NCI-H69 (cell line): ENCODE measurements around the gene PLEKHM2.

ENCODE experiments used
- DNase-seq: peaks from one replicate; lab custom pipeline; 2025; lab: John Stamatoyannopoulos, UW

The PLEKHM2 gene

DNA sequence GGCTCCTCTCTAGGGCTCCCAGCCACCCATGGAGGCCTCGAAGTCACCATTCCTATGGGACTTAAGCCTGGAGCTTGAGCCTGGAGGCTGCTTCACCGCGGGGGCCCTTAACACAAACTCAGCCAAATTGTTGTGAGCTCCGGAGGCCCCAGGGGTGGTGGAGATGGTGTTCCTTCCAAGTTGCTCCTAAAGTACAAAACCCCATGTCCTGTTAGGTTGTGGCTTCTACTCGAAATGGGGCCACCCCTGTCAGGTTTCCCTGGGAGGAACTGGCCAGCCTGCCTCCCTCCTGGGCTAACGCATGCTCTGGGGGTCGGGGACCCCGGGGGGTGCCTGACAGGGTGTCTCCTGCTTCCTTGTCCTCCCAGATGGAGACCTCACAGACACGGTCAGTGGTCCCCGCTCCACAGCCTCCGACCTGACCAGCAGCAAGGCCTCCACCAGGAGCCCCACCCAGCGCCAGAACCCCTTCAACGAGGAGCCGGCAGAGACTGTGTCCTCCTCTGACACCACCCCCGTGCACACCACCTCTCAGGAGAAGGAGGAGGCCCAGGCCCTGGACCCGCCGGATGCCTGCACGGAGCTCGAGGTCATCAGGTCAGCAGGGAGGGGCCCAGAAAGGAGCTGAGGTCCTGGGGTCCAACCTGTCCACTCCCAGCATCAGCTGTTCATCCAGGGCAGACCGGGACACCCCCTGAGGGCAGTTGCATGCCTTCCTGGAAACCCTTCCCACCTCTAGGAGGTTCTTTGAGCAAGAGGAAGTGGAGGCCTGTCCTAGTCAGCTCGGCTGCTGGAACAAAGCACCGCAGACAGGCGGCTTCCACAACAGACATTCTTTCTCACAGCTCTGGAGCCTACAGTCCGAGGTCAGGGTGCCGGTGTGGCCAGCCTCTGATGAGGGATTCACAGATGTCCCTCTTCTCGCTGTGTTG is 41.1 kb downstream of the PLEKHM2 start:
- no peak for DNase-seq

DNA sequence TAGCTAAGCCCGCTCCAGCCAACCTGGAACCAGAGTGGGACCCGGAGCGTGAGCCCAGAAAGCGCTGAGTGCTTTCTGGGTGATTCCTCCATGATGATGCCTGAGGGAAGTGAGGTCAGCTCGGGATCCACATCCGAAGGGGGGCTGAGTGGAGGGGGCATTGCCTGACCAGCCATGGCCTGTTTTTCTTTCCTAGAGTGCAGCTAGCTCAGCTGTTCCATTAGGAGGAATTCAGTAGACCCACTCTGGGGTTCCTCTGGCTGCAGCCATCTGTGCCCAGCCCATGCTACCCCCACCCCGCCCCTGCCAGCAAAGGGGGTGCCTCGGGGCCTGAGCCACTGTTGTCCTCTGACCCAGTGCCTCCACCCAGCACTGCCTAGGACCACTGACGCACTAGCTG is 42.4 kb downstream of the PLEKHM2 start:
- DNase-seq, result no peak

- DNase-seq, result no peak
Observed at GRCh38 chr1:15727021-15727420, 42.9 kb downstream of the PLEKHM2 start.

GRCh38 chr1:15727424-15727823 is 43.3 kb downstream of the PLEKHM2 start:
- DNase-seq, result no peak

- DNase-seq, result no peak
Observed at GRCh38 chr1:15727866-15728534, 43.9 kb downstream of the PLEKHM2 start.

DNA sequence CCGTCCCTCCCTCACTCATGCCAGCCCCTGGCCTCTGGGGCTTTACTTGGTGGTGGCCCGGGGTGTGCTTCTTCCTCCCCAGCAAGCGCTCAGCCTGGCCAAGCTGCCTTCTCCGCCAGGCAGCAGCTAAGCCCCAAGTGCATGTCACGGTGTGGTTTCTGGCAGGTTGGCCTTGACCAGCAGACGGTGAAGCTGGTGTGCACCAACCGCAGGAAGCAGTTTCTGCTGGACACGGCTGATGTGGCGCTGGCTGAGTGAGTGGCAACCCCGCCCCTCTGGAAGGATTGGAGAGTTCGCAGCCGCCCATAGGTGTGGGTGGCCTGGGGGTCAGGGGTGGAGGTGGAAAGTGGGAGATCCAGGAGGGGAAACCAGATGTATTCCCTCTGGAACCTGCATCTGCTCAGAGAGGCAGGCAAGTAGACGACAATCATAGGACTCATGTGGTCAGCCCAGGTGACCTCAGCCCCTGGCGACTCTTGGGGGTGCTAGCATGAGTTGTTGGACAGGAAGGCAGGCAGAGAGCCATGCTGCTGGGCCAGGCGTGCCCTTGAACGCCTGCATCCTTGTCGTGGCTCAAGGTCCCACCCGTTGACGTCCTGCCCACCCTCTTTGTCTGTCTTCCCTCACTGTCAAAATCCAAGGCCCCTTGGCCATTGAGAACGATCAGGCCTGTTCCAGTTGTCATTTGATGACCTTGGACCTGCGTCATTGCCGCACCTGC is 45.0 kb downstream of the PLEKHM2 start:
- DNase-seq, result no peak

DNA sequence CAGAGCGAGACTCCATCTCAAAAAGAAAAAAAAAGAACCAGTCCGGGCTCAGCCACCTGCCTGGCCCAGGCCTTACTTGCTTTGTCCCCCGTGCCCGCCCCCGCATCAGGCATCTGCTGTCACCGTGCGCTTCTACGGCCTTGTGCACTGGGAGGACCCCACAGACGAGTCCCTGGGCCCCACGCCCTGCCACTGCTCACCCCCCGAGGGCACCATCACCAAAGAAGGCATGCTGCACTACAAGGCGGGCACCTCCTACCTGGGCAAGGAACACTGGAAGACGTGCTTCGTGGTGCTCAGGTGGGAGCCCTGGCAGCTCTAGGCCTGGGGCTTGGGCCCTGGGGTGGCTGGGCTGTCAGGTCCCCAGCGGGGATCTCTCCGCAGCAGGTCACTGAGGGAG is 46.3 kb downstream of the PLEKHM2 start:
- DNase-seq, result no peak

DNA sequence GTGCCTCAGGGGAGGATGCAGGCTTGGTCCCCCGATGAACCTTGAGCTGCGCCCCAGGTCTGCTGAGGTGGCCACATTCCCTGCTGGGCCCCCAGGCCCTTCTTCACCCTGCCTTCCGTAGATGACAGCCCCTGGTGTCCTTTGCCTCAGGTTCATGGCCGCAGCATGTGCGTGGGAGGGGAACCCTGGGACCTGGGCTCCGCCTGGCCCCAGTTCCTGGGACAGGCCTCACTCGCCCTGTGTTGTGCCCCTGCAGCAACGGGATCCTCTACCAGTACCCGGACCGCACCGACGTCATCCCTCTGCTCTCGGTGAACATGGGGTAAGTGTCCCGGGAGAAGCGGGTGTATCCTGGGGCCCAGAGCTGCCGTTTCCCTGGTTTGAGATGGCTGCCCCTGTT is 46.8 kb downstream of the PLEKHM2 start:
- DNase-seq, result no peak

- no peak for DNase-seq
Observed at GRCh38 chr1:15731735-15732685, 47.9 kb downstream of the PLEKHM2 start.

DNA sequence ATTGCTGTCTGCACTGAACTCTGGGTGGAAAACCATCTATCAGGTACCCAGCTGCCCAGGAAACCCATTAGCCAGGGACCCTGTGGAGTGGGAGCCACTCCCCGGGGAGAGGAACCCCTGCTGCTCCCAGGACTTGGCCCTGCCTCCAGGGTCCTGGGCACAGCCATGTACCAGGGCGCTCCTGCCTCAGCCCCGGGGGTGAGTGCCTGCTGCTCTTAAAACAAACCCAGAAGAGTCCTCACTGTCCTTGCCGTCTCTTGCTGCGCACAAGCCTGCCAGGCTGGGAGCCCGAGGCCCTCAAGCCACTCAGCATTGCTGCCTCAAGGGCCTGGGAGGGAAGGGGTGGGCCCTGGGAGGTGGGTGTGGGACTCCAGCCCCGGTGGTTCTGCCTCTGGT is 48.6 kb downstream of the PLEKHM2 start:
- peak; percentile 34 for DNase-seq

GRCh38 chr1:15733218-15733725 is 49.2 kb downstream of the PLEKHM2 start:
- no peak for DNase-seq

GRCh38 chr1:15733726-15734226 is 49.7 kb downstream of the PLEKHM2 start:
- DNase-seq, result no peak

DNA sequence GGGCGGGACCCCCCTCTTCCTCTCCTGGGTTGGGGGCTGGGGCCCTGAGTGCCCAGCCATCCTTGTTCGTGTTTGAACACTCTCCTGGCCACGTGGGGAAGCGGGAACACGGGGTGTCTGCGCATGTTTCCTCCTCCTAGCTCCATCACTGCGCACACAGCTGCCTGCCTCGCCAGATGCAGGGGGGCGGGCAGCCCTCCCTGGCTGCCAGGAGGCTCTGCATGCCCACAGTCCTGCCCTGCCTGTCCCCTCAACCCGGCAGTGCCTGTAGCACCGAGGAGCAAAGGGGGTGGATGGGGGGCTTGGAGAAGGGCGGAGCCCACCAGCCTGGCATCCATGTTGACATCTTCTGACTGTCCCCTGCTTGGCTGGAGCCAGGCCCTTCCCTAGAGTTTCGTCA is 50.2 kb downstream of the PLEKHM2 start:
- DNase-seq, result no peak

- no peak for DNase-seq
Observed at GRCh38 chr1:15734901-15735300, 50.8 kb downstream of the PLEKHM2 start.

- DNase-seq, result no peak
Observed at GRCh38 chr1:15735304-15736037, 51.4 kb downstream of the PLEKHM2 start.

DNA sequence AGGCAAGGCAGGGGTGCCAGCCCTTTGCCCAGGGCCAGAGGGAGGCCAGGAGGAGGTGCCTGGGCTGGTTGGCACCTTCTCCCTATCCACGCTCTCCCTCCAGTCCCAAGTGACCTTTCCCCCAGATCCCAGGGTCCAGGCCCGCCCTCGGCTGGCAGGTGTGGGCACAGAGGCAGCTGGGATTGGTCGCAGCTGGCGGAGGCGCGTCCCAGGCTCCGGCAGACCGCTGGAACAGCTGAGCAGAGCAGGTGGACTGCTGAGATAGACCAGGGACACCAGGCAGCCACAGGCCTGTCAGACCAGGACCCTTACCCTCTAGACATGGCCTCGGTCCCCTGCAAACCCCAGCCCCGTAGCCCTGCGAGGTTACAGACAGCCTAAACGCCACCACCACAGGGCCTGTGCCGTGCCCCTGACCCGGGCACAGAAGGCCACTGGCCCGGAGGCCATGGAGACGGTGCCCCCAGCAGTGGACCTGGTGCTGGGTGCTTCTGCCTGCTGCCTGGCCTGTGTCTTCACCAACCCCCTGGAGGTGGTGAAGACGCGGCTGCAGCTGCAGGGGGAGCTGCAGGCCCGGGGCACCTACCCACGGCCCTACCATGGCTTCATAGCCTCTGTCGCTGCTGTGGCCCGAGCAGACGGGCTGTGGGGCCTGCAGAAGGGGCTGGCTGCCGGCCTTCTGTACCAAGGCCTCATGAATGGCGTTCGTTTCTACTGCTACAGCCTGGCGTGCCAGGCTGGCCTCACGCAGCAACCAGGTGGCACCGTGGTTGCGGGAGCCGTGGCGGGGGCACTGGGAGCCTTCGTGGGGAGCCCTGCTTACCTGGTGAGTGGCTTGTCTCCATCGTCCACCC is 52.1 kb downstream of the PLEKHM2 start, which contains the start of gene SLC25A34:
SLC25A34 (plus strand) TSS at position 221 of the 854 bp plus-strand sequence; CDS start at position 449, 228 bp downstream.
- DNase-seq, result peak; percentile 17

DNA sequence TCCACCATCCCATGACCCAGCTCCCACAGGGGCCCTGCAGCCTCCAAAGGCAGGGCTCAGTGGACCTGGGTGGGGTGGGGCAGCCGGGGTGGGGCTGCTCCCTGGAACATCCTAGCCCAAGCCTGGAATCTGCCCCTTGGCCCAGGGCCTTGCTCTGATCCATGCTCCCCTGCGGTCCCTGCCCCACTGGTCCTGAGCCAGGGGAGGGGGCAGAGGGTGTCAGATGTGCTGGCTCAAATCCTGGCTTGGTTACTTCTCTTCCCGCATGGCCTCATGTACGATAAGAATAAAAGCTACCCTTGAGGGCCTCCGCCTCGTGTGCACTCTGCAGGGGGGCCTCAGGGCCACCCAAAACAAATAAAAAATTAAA is 52.8 kb downstream of the PLEKHM2 start:
- no peak for DNase-seq

GRCh38 chr1:15737324-15738319 is 53.5 kb downstream of the PLEKHM2 start:
- no peak for DNase-seq
